ENCODE results near the gene NHLRC4.

DNA sequence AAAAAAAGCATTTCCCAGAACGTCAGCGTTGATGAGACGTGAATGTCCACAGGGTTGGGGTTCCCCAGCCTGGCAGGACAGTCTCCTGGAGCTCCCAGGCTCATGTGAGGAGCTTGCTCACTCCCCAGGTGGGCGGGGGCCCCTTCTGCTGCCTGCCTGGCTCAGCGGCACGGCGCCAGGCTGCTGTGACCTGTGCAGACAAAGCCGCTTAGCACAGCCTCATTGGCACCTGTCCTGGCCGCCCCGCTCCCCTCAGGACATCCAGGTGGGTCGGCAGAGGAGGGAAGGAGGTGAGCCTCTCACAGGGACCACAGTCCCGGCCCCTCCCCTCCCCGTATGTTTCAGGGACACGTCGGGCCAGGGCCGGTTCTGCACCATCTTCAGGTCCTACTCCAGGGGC, 51.0 kb downstream of the NHLRC4 start:
- no peak for TF ChIP-seq POLR2A (IDR thresholded peaks at IDR 0.05)
- TF ChIP-seq, protein P1, sequence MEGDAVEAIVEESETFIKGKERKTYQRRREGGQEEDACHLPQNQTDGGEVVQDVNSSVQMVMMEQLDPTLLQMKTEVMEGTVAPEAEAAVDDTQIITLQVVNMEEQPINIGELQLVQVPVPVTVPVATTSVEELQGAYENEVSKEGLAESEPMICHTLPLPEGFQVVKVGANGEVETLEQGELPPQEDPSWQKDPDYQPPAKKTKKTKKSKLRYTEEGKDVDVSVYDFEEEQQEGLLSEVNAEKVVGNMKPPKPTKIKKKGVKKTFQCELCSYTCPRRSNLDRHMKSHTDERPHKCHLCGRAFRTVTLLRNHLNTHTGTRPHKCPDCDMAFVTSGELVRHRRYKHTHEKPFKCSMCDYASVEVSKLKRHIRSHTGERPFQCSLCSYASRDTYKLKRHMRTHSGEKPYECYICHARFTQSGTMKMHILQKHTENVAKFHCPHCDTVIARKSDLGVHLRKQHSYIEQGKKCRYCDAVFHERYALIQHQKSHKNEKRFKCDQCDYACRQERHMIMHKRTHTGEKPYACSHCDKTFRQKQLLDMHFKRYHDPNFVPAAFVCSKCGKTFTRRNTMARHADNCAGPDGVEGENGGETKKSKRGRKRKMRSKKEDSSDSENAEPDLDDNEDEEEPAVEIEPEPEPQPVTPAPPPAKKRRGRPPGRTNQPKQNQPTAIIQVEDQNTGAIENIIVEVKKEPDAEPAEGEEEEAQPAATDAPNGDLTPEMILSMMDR (IDR thresholded peaks at IDR 0.05) = no peak
